ENCODE measurements around the gene TMEM17.

TMEM17 gene

GRCh38 chr2:62450716-62451191, 55.2 kb downstream of the TMEM17 start:
- Histone ChIP-seq H3K27me3 (ENCODE audit: insufficient read depth, poor library complexity, severe bottlenecking) (no peaks in the 10 kb centered on the region), H3K4me3 (replicated peaks; ENCODE audit: insufficient read depth, low read length) (no peak overlapping the region), H3K27ac (replicated peaks) (no peak overlapping the region)
- TF ChIP-seq REST (IDR thresholded peaks at IDR 0.05; ENCODE audit: insufficient replicate concordance, low read depth), result no peak
- TF ChIP-seq SPI1 (IDR thresholded peaks at IDR 0.05; ENCODE audit: borderline replicate concordance, low read depth), result no peak
- TF ChIP-seq POLR2AphosphoS5 (IDR thresholded peaks at IDR 0.05; ENCODE audit: low read depth), result no peak
- TF ChIP-seq GABPA (IDR thresholded peaks at IDR 0.05; ENCODE audit: low read depth), result no peak
- no peak for TF ChIP-seq CTCF (IDR thresholded peaks at IDR 0.05; ENCODE audit: insufficient read depth, low read length)
- no peak for DNase-seq (ENCODE audit: low read depth in 1 of 2, low spot score in 1 of 2)

Measured in HL-60 (cell line).